ENCODE data around the gene FUT2.

FUT2 gene

GRCh38 chr19:48720613-48721296, 25.0 kb downstream of the FUT2 start:
- peak; percentile 91 for ATAC-seq
- no peak for TF ChIP-seq ESRRG (CRISPR knock-in tag; IDR thresholded peaks at IDR 0.05)
- peak; percentile 45; the same call in 1 of the 2 replicates for TF ChIP-seq TSHZ2 (CRISPR knock-in tag; IDR thresholded peaks at IDR 0.05)

GRCh38 chr19:48722196-48722708, 26.5 kb downstream of the FUT2 start:
- no peak for ATAC-seq
- TF ChIP-seq CREB5 (CRISPR knock-in tag; IDR thresholded peaks at IDR 0.05; ENCODE audit: low read depth) (no peak), GLIS3 (CRISPR knock-in tag; IDR thresholded peaks at IDR 0.05) (no peak), CSDC2 (CRISPR knock-in tag; IDR thresholded peaks at IDR 0.05) (no peak), ZFP3 (CRISPR knock-in tag; IDR thresholded peaks at IDR 0.05) (no peak), OSR1 (CRISPR knock-in tag; IDR thresholded peaks at IDR 0.05) (no peak), RARB (CRISPR knock-in tag; IDR thresholded peaks at IDR 0.05) (no peak), TSHZ2 (CRISPR knock-in tag; IDR thresholded peaks at IDR 0.05) (no peak), TCF4 (CRISPR knock-in tag; IDR thresholded peaks at IDR 0.05; ENCODE audit: borderline replicate concordance) (no peak)

- TF ChIP-seq CREB5 (CRISPR knock-in tag; IDR thresholded peaks at IDR 0.05; ENCODE audit: low read depth) (no peak), ZNF8 (CRISPR knock-in tag; IDR thresholded peaks at IDR 0.05) (no peak), CSRNP3 (CRISPR knock-in tag; IDR thresholded peaks at IDR 0.05) (no peak), TSHZ2 (CRISPR knock-in tag; IDR thresholded peaks at IDR 0.05) (no peak), ZNF70 (CRISPR knock-in tag; IDR thresholded peaks at IDR 0.05) (no peak), ISL1 (CRISPR knock-in tag; IDR thresholded peaks at IDR 0.05) (no peak), CSDC2 (CRISPR knock-in tag; IDR thresholded peaks at IDR 0.05) (no peak), ZC3H10 (CRISPR knock-in tag; IDR thresholded peaks at IDR 0.05) (no peak), OSR1 (CRISPR knock-in tag; IDR thresholded peaks at IDR 0.05) (no peak)
- ATAC-seq, result peak; percentile 57
These were observed 29.3 kb downstream of the FUT2 start for GRCh38 chr19:48724796-48725753.

Data from SK-N-SH treated with all-trans-retinoic acid at 6 μM for 48 hours (cell line).